Activated CD8-positive, alpha-beta memory T cell treated with anti-CD3 and anti-CD28 coated beads for 24 hours (primary cell): Measurements from ENCODE around the gene IL32.

Experiments
- DNase-seq: peaks from one replicate; pipeline ENCODE4 v3.0.0-alpha.2; 2020

Gene IL32, protein sequence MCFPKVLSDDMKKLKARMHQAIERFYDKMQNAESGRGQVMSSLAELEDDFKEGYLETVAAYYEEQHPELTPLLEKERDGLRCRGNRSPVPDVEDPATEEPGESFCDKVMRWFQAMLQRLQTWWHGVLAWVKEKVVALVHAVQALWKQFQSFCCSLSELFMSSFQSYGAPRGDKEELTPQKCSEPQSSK

DNA sequence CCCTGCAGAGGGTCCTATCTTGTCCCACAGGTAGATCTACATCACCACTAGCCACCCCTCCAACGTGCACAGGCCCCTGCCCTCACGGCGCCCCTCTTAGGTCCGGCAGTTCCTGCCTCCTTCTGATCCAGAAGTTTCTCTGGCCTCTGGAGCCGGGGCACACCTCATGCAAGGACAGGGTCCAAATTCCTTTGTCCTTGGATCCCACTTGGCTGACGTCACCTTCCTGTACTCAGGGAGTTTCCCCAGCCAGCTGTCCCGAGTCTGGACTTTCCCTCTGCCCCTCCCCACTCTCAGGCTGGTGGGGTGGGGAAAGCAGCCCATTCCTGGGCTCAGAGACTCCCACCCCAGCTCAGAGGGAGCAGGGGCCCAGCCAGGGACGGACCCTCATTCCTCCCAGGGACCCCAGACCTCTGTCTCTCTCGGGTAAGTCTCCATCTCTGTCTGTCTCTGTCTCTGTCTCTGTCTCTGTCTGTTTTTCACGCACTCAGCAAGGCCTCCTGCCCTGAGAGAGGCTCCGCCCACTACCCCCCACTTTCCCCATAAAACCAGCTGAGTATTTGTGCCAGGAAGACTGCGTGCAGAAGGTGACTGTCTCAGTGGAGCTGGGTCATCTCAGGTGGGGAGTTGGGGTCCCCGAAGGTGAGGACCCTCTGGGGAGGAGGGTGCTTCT, at the start of gene IL32:
TSS of gene IL32 (plus strand) at position 572 of the 673 bp plus-strand sequence. CDS start 172 bp downstream, outside the sequence.
- peak; percentile 82 for DNase-seq

DNA sequence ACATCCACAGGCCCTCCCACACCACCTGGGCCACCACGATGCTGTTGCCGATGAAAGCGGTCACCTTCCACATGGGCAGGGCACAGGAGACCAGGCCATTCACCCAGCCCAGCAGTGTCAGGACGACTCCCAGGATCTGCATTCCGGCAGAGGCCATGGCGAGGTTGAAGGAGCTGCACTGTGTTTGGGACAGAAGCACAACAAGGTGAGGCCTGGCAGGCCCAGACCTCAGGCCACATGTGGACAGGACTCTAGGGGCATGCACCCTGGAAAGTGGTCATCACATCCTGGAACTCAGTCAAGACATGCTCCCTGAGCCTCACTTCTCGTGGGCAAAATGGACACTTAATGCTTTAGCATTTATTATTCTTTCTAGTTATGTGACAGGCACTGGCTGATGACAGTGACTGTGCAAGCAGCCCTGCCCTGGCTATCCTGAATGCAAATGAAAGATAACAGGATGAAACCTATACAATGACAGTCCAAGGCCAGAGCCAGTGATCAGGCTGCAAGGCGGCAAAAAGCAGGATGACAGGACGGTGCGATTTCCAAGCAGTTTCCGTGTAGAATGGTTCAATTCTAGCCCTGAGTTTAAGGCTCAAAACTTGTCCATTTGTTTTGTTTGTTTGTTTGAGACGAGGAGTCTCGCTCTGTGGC, 49.4 kb upstream of the IL32 start:
- no peak for DNase-seq

DNA sequence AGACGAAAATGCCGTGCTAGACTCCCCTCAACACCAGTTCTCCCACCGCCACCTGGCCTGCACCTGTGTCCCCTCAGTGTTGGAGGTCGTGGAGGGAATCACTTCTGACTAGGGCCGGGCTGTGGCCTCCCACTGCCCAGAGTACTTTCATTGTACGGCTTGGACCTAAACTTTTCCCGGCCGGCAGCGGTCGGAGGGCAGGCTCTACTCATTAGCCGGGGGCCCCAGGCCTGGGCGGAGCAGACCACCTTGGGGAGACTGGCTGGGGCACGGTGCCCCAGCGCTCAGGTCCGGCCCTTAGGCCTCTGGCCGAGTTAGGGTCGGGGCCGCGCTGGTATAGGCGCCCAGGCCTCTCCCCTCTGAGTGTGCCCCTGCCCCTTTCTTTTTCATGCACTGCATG, 48.1 kb upstream of the IL32 start:
- no peak for DNase-seq

DNA sequence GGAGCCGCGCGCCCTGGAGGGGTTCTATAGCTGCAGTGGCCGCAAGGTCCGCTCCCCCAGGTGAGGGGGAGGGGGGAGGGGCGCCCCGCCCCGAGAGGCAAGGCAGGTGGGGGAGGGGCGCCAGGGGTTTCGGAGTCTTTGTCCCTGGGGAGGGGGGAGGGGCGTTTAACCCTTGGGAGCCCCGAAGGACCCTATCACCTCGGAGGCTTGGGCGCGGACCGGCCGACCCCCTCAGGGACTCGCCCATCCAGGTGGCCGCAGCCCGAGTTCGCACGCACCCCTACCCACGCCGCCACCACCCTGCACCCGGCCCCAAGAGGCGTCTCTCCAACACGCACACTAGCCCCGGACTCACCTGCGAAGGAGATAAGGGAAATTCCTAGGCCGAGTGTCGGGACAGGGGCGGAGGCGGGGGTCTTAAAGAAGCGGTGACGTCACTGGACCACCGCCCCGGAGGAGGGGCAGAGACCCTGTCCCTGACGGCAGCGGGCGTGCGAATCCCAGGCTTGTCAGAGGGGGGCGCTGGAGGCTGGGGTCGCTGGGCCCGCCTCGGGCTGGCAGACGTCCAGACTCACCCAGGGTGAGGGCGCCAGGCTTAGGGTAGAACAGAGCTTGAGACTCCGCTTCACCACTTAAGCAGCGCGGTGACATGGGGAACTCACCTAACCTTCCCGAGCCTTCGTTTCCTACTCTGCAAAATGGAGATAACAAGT, 47.5 kb upstream of the IL32 start, which contains the start of gene CLDN6:
TSS of gene CLDN6 (minus strand) at position 390 of the 713 bp plus-strand sequence. CDS start 2,162 bp downstream, outside the sequence.
- no peak for DNase-seq

DNA sequence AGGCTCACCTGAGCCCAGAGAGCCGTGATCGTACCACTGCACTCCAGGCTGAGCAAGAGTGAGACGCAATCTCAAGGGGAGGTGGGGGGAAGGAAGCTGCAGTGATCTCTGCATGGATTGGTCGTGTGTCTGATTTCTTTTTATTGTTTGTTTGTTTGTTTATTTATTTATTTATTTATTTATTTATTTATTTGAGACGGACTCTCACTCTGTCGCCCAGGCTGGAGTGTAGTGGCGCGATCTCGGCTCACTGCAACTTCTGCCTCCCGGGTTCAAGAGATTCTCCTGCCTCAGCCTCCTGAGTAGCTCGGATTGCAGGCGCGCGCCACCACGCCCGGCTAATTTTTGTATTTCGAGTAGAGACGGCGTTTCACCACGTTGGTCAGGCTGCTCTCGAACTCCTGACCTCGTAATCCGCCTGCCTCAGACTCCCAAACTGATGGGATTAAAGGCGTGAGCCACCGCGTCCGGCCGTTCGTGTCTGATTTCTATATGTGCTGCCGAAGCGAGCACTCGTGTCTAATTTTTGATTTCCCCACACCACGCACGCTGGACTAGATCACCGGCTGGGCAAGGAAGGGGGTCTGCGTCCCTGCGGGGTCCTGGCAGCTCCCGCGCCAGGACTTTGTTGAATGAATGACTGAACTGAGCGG, 45.7 kb upstream of the IL32 start:
- no peak for DNase-seq

DNA sequence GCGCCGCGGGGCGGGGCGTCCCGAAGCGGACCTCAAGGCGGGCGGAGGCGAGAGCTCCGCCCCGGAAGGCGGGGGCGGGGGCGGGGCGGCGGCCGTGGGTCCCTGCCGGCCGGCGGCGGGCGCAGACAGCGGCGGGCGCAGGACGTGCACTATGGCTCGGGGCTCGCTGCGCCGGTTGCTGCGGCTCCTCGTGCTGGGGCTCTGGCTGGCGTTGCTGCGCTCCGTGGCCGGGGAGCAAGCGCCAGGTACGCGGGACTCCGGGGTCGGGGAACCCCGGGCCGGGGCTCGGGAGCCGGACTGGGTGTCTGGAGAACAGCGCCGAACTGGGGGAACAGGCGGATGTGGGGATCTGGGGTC, 45.2 kb upstream of the IL32 start, which contains the start of gene TNFRSF12A:
TSS of gene TNFRSF12A (plus strand) at position 122 of the 357 bp plus-strand sequence. CDS start at position 152, 30 bp downstream.
- DNase-seq: peak; percentile 86

DNA sequence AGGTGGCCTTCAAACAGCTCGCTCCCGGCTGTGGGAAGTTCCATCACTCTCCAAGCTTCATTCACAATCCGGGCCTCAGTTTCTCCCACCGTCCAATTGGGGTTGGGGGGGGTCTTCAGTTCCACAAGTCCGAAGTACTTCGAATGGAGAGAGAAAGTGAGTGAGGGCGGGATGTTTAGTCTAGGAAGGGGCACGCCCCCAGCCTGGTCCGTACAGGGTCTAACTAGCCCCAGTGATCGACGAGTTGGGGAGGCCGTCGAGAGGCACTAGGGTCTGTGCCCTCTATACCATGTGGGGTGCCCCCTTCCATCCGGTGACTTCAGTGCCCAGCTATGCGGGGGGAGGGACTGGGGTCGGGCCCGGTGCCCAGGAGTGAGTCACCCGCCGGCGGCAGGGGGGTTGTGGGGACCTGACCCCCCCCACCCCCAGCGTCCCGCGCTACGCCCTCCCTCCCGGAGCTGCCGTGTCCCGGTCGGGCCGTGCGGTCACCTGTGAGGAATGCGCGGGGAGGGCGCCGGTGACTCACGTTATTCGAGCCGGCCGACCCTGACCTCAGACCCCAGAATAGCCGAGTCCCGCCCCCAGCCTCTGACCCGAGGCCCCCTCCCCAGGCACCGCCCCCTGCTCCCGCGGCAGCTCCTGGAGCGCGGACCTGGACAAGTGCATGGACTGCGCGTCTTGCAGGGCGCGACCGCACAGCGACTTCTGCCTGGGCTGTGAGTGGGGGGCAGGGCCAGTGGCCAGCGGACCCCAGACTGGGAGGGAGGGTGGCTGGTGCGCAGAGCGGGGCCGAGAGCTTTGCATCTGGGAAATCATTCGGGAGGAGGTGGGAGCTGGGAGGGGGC, 44.6 kb upstream of the IL32 start:
- peak; percentile 79 for DNase-seq

DNA sequence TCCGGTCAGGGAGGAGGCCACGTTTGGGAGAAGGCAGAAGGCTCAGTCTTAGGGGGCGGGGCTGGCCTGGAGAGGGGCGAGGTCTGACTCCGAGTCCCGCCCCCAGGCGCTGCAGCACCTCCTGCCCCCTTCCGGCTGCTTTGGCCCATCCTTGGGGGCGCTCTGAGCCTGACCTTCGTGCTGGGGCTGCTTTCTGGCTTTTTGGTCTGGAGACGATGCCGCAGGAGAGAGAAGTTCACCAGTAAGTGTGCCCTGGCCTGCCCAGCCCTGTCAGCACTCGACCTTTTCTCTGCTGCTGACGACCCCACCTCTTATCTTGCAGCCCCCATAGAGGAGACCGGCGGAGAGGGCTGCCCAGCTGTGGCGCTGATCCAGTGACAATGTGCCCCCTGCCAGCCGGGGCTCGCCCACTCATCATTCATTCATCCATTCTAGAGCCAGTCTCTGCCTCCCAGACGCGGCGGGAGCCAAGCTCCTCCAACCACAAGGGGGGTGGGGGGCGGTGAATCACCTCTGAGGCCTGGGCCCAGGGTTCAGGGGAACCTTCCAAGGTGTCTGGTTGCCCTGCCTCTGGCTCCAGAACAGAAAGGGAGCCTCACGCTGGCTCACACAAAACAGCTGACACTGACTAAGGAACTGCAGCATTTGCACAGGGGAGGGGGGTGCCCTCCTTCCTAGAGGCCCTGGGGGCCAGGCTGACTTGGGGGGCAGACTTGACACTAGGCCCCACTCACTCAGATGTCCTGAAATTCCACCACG, 43.8 kb upstream of the IL32 start:
- DNase-seq: peak; percentile 86

DNA sequence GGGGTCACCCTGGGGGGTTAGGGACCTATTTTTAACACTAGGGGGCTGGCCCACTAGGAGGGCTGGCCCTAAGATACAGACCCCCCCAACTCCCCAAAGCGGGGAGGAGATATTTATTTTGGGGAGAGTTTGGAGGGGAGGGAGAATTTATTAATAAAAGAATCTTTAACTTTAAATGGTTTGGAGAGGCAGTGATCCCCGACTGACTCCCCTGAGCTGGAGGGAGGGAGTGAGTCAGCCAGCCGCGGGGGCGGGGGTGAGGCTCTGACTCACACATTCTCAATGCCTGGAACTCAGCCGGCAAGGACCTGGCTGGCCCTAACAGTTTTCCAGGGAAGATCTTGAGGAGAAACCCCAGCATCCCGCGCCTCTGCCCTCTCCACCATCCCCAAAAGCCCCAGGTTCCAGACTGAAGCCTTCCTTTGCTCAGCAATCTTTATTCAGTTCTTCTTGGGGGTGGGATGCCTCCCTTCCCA, 43.2 kb upstream of the IL32 start:
- peak; percentile 93 for DNase-seq

DNA sequence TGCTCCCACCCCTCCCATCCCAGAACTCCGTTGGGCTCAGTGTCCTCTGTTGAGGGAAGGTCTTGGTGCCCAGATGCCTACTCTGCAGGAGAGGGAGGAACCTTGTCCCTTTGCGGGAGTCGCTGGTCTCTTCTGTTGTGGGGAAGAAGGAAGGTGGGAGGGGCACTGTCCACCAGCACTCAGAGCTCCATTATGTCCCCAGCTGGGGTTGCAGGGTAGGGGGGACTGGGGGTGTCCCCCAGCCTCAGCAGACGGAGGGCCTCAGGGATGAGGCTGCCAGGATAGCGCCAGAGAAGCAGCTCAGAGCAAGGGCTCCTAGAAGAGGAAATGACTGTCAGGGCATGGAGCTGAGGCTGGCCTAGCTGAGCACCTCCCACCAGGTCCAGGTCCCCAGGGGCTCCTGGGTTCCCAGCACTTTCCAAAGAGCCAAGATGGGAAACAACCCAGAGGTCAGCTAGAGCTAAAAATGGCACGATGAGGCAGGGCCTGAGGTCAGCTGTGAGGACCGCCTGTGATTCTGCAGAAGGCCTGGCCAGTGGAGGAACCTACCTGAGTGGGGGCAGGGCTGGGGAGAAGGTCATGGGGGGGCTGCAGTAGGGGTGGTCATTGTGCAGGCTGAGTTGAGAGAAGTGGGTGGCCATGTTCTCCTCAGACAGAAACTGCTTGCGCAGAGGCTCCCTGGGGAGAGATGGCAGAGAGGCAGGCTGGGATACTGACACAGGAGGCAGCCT, 42.6 kb upstream of the IL32 start:
- peak; percentile 75 for DNase-seq

DNA sequence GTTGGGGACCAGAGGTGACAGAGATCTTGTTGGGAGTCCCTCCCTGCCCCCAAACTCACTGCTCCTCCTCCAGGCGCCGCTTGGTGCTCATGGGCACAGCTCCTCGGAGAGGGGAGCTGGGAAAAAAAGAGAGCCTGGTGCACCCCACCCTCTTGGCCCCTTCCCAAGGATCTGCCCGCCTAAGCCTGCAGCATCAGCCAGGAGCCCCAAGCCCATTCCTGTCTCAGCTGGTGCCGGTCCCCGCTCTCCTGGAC, 42.1 kb upstream of the IL32 start:
- DNase-seq: no peak

DNA sequence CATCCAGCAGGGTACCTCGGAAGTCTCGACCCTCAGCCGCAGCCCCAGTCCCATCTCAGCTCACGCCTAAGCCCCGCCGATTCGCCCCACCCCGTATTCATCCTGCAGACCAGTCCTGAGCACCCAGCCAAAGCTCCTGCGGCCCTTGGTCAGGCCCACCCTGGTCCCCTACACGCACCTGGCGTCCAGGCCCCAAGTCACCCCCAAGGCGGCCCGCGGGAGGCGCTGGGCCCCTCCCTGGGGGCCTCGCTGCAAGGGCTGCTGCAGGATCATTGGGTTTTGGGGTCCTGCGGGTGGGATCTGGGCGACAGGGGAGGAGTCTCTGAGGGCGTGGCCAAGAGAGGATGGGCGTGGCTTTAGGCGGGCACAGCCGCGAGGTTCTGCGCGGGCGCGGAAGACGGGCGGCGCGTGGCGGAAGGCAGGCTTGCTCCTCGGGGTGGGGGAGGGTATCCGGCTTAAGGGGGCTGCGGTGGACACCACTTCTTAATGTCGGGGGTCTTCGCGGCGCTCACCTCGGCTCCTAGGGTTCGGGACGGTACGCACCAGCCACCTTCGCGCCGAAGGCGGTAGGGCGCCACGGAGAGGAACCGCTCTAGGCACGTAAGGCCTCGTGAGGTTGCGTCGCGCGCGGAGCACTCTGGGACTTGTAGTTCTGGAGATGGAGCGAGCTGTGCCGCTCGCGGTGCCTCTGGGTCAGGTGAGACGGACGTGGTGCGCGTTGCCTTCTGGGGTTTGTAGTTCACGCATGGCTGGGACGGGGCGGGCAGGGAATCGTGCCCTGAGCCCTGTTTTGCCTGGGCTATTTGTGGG, 41.6 kb upstream of the IL32 start, which contains the start of the genes HCFC1R1 and THOC6:
TSS of gene HCFC1R1 (minus strand) at position 274 of the 810 bp plus-strand sequence. CDS start at position 273, 1 bp downstream.
TSS of gene THOC6 (plus strand) at position 367 of the 810 bp plus-strand sequence. CDS start at position 659, 292 bp downstream.
- DNase-seq: peak; percentile 97

DNA sequence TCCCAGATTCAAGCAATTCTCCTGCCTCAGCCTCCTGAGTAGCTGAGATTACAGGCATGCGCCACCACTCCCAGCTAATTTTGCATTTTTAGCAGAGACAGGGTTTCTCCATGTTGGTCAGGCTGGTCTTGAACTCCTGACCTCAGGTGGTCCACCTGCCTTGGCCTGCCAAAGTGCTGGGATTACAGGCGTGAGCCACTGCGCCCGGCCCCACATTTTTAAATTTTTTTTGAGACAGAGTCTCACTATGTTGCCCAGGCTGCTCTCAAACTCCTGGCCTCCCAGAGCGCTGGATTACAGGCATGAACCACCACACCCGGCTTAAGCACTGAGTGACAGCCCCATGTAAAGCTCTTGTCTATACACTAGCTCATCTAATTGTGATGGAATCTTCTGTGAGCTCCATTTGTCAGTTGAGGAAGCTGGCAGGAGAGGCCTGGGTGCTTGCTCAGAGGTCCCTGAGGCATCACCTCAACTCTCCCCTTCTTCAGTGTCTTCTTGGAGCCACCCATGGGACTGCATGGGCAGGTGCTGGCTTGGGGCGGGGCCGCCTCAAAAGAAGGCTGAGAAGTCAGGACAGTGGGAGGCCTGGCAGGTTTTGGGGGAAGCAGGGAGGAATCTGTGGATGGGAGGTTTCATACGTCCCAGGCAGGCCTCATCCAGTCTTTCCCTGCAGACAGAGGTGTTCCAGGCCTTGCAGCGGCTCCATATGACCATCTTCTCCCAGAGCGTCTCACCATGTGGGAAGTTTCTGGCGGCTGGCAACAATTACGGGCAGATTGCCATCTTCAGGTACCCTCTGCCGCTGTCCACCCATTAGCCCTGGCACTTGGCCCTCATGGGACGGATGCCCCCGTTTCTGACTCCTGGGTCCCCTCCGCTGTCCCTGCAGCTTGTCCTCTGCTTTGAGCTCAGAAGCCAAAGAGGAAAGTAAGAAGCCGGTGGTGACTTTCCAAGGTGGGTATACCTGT, 40.1 kb upstream of the IL32 start:
- DNase-seq: no peak

DNA sequence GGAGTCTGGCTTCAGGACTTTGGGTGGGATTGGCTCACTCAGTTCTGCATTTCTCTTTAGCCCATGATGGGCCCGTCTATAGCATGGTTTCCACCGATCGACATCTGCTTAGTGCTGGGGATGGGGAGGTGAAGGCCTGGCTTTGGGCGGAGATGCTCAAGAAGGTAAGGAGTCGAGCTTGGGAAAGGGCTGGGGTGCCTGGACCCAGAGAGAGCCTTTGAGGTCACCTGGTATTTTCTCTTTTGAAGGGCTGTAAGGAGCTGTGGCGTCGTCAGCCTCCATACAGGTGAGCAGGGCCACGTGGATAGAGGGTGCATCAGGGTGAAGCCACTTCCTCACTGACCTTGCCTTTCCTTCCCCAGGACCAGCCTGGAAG, 39.4 kb upstream of the IL32 start:
- no peak for DNase-seq

DNA sequence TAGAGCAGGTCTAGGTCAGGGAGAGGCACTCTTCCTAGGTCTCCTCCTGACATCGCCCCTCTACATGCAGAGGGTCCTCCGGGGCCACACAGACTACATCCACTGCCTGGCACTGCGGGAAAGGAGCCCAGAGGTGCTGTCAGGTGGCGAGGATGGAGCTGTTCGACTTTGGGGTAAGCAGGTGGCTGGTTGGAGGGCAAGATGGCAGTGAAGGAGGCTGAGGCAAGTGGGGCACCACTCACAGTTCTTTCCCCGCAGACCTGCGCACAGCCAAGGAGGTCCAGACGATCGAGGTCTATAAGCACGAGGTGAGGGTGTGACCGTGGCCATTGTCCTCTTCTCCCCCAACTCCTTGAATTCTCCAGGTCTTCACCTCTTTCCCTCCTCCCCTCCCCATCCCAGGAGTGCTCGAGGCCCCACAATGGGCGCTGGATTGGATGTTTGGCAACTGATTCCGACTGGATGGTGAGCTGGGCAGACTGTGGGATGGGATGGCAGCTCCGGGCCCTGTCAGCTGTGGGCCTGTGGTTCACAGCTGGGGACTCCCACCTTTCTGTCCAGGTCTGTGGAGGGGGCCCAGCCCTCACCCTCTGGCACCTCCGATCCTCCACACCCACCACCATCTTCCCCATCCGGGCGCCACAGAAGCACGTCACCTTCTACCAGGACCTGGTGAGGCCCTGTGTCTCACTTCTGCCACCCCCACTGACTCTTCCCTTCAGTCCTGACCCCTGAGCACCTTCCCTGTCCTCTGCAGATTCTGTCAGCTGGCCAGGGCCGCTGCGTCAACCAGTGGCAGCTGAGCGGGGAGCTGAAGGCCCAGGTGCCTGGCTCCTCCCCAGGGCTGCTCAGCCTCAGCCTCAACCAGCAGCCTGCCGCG, 38.6 kb upstream of the IL32 start:
- no peak for DNase-seq

DNA sequence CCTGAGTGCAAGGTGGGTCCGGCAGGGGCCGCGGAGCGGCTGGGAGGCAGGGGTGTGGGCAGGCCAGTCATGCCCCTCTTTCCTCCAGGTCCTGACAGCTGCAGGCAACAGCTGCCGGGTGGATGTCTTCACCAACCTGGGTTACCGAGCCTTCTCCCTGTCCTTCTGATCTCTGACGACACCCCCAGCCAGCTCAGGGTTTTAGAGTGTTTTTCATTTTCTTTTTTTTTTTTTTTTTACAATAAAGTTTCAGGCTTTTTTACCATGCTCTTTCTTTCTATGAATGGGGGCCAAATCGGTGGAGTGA, 38.0 kb upstream of the IL32 start:
- DNase-seq: no peak

DNA sequence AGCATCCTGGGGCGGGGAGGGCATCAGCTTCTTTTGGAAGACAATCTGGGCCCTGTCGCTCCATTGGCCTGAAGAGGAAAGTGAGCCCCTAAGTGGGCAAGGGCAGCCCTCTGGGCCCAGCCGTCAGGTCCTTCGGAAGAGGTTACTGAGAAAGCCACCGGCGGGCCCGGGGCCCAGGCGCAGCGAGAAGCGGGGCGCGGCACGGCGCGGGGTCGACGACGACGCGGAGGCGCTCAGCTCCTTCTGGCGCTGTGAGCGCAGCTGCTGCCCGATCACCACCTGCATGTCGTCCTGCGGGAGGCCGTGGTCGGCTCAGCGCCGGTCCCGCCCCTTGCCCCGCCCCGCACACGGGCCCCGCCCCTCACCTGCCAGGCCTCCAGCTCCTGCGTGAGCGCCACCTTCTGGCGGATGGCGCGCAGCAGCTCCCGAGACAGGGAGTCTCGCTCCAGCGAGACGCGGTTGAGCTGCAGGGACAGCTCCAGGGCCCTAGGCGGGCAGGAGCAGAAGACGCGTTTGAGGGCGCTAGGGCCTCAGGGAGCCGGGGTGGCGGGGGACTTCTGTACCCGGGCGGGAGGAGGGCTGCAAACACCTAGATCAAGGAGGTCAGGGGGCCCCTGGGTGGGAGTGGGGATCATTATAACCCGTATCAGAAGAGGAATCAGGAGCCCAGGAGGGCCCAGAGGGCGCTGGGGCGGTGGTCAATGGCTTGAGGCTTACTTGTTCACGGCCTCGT, 37.3 kb upstream of the IL32 start:
- DNase-seq: peak; percentile 95
